SK-N-SH treated with all-trans-retinoic acid at 6 μM for 48 hours (cell line): ENCODE measurements around the gene ANKRD44.

Experiments used
- ATAC-seq: fragments of 200-7000 bp; cut with Tn5 transposase; 3 replicates; pipeline ENCODE4 v1.9.1; 2020; ENCODE audit warnings: mild to moderate bottlenecking, moderate library complexity
- BACH2 ChIP-seq: fragments of 250-450 bp; sonication (Bioruptor Pico); IDR thresholded peaks from 2 replicates; pipeline ENCODE4 v1.9.0; 2021; ENCODE audit warnings: mild to moderate bottlenecking, borderline replicate concordance
- ESRRG ChIP-seq: fragments of 250-450 bp; sonication (Bioruptor Pico); IDR thresholded peaks from 2 replicates; pipeline ENCODE4 v1.6.1; 2021; ENCODE audit warnings: mild to moderate bottlenecking
- GLIS3 ChIP-seq: fragments of 250-450 bp; sonication (Bioruptor Pico); IDR thresholded peaks from 2 replicates; pipeline ENCODE4 v1.5.0; 2020; ENCODE audit warnings: mild to moderate bottlenecking, moderate library complexity
- PPARA ChIP-seq: fragments of 250-450 bp; sonication (Bioruptor Pico); IDR thresholded peaks from 2 replicates; pipeline ENCODE4 v1.5.0; 2020; ENCODE audit warnings: mild to moderate bottlenecking, borderline replicate concordance
- RARB ChIP-seq: fragments of 250-450 bp; sonication (Bioruptor Pico); IDR thresholded peaks from 2 replicates; pipeline ENCODE4 v1.8.0; 2021; ENCODE audit warnings: mild to moderate bottlenecking, moderate library complexity
- SNAI2 ChIP-seq: fragments of 250-450 bp; sonication (Bioruptor Pico); IDR thresholded peaks from 2 replicates; pipeline ENCODE4 v1.5.0; 2020; ENCODE audit warnings: mild to moderate bottlenecking, moderate library complexity
- TCF4 ChIP-seq: fragments of 250-450 bp; sonication (Bioruptor Pico); IDR thresholded peaks from 2 replicates; pipeline ENCODE4 v1.8.0; 2021; ENCODE audit warnings: mild to moderate bottlenecking, moderate library complexity, borderline replicate concordance
- TOX ChIP-seq: fragments of 250-450 bp; sonication (Bioruptor Pico); IDR thresholded peaks from 2 replicates; pipeline ENCODE4 v1.8.0; 2021; ENCODE audit warnings: mild to moderate bottlenecking, moderate library complexity, borderline replicate concordance
- TSHZ2 ChIP-seq: fragments of 250-450 bp; sonication (Bioruptor Pico); IDR thresholded peaks from 2 replicates; pipeline ENCODE4 v1.5.0; 2020; ENCODE audit warnings: mild to moderate bottlenecking, moderate library complexity
- ZC3H10 ChIP-seq: fragments of 250-450 bp; sonication (Bioruptor Pico); IDR thresholded peaks from 2 replicates; pipeline ENCODE4 v1.5.1; 2021; ENCODE audit warnings: mild to moderate bottlenecking, moderate library complexity
- ZFP3 ChIP-seq: fragments of 250-450 bp; sonication (Bioruptor Pico); IDR thresholded peaks from 2 replicates; pipeline ENCODE4 v1.5.0; 2020; ENCODE audit warnings: mild to moderate bottlenecking, moderate library complexity
- ZFP30 ChIP-seq: fragments of 450-650 bp; formaldehyde crosslinking; IDR thresholded peaks from 2 replicates; pipeline ENCODE4 v1.5.0; 2022; ENCODE audit warnings: mild to moderate bottlenecking, moderate library complexity
- ZNF565 ChIP-seq: fragments of 450-650 bp; formaldehyde crosslinking; conservative IDR thresholded peaks from 2 replicates; pipeline ENCODE4 v1.5.0; 2020; ENCODE audit warnings: low read depth, mild to moderate bottlenecking, moderate library complexity
- ZNF8 ChIP-seq: fragments of 450-650 bp; formaldehyde crosslinking; IDR thresholded peaks from 2 replicates; pipeline ENCODE4 v1.5.0; 2020; ENCODE audit warnings: mild to moderate bottlenecking, moderate library complexity
- TF ChIP-seq, protein P1 (sequence below): fragments of 250-450 bp; sonication (Bioruptor Pico); IDR thresholded peaks from 2 replicates; pipeline ENCODE4 v1.5.1; 2021; ENCODE audit warnings: mild to moderate bottlenecking, moderate library complexity
- TF ChIP-seq, protein P2 (sequence below): fragments of 250-450 bp; sonication (Bioruptor Pico); IDR thresholded peaks from 2 replicates; pipeline ENCODE4 v1.5.1; 2020; ENCODE audit warnings: low read depth, mild to moderate bottlenecking, moderate library complexity
- TF ChIP-seq, protein P3 (sequence below): fragments of 250-450 bp; sonication (Bioruptor Pico); IDR thresholded peaks from 2 replicates; pipeline ENCODE4 v1.8.0; 2020; ENCODE audit warnings: mild to moderate bottlenecking, moderate library complexity, borderline replicate concordance

ANKRD44 gene

DNA sequence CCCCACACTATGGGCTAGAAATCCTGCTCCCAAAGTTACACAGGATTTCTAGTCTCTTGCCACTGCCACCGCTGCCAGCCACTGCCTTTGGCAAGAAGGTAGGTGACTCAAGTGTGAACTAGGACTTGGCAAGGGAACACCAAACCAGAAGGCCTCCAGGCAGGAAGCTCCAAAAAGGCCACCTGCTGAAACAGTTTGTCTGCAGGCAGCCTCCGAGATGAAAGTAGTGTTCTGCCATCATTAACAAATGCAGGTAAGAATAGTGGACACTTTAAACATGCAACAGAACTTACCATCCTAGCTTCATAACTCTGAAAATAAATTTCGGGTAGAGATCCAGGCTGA, 3.9 kb downstream of the ANKRD44 start (continued):
- TF ChIP-seq, protein P1, sequence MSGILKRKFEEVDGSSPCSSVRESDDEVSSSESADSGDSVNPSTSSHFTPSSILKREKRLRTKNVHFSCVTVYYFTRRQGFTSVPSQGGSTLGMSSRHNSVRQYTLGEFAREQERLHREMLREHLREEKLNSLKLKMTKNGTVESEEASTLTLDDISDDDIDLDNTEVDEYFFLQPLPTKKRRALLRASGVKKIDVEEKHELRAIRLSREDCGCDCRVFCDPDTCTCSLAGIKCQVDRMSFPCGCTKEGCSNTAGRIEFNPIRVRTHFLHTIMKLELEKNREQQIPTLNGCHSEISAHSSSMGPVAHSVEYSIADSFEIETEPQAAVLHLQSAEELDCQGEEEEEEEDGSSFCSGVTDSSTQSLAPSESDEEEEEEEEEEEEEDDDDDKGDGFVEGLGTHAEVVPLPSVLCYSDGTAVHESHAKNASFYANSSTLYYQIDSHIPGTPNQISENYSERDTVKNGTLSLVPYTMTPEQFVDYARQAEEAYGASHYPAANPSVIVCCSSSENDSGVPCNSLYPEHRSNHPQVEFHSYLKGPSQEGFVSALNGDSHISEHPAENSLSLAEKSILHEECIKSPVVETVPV, result no peak

DNA sequence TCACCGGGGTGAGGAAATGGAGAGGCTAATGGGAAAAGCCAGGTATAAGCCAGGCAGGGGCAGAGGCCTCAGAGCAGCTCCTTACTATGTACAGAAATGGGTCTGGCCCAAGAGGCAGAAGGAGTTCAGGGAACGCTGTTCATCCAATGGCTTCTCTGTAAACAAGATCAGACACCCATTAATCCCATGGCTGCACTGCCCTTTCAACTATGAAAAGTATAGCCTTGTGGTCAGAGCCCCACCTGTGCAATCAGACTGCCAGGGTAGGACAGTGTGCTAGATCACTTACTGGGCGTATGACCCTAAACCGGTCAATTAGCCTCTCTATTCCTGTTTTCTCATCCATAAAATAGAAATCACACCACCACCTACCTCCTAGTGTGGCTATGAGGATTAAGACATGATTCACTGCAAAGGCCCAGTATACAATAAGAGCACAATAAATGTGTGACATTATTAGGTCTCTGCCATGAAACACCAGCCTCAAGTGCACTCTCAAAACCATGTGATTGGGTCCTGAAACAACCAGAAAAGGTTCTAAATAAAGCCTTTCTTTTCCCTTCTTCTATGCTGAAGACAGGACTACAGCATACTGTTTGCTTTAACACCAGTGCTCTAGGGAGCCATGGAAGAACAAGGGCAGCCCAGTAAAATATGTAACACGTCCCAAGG, 4.4 kb downstream of the ANKRD44 start:
- ATAC-seq, result no peak

DNA sequence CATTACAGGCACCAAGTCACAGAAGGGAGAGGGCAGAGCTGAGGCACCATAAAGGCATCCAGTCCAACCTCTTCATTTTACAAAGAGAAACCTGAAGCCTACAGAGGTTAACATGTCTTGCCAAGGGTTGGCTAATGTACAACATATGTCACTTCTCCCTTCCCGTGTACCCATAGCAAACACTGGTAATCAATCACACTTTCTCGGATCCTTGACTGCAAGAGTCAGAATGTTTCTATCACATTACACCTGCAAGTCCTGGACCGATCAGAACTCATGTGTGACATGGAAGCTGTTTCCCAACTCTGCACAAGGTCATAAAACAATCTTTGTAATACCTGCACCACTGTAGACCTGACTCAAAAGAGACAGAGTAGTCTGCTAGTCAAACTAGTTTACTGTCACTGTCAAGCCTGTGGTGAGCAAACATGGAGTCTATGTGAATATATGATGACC, 6.0 kb downstream of the ANKRD44 start:
- ATAC-seq, result no peak
- TF ChIP-seq, protein P2, sequence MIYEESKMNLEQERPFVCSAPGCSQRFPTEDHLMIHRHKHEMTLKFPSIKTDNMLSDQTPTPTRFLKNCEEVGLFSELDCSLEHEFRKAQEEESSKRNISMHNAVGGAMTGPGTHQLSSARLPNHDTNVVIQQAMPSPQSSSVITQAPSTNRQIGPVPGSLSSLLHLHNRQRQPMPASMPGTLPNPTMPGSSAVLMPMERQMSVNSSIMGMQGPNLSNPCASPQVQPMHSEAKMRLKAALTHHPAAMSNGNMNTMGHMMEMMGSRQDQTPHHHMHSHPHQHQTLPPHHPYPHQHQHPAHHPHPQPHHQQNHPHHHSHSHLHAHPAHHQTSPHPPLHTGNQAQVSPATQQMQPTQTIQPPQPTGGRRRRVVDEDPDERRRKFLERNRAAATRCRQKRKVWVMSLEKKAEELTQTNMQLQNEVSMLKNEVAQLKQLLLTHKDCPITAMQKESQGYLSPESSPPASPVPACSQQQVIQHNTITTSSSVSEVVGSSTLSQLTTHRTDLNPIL, result no peak
- TF ChIP-seq, protein P1, result no peak
- TF ChIP-seq PPARA, result no peak

More for the DNA sequence above, 4.4 kb downstream of the ANKRD44 start:
- TF ChIP-seq ESRRG (CRISPR knock-in tag) (no peak), TSHZ2 (no peak), GLIS3 (no peak), TCF4 (no peak), ZNF8 (CRISPR knock-in tag) (no peak), RARB (CRISPR knock-in tag) (no peak), SNAI2 (CRISPR knock-in tag) (no peak), ZFP3 (CRISPR knock-in tag) (no peak), TOX (CRISPR knock-in tag) (no peak), ZC3H10 (CRISPR knock-in tag) (no peak), BACH2 (CRISPR knock-in tag) (no peak), ZFP30 (CRISPR knock-in tag) (no peak), ZNF565 (CRISPR knock-in tag) (no peak)
- TF ChIP-seq, protein P2, result no peak
- TF ChIP-seq, protein P3, sequence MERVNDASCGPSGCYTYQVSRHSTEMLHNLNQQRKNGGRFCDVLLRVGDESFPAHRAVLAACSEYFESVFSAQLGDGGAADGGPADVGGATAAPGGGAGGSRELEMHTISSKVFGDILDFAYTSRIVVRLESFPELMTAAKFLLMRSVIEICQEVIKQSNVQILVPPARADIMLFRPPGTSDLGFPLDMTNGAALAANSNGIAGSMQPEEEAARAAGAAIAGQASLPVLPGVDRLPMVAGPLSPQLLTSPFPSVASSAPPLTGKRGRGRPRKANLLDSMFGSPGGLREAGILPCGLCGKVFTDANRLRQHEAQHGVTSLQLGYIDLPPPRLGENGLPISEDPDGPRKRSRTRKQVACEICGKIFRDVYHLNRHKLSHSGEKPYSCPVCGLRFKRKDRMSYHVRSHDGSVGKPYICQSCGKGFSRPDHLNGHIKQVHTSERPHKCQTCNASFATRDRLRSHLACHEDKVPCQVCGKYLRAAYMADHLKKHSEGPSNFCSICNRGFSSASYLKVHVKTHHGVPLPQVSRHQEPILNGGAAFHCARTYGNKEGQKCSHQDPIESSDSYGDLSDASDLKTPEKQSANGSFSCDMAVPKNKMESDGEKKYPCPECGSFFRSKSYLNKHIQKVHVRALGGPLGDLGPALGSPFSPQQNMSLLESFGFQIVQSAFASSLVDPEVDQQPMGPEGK (CRISPR knock-in tag), result no peak
- TF ChIP-seq, protein P1, result no peak
